Activated CD4-positive, alpha-beta T cell treated with anti-CD3 and anti-CD28 coated beads, Interleukin-2, Interleukin-6, amounts not matched to agents 100 ng/mL and 50 ng/mL, durations not matched to agents 16 hours and 8 hours (primary cell): Measurements from ENCODE around the gene IL3RA.
"Not testable (repeated sequence)": the region's sequence is repeated elsewhere in the genome, so short reads cannot be mapped to it uniquely, and the experiment has no call there.

Experiments
- DNase-seq: peaks from one replicate; pipeline ENCODE4 v3.0.0-alpha.2; 2020

Gene IL3RA

GRCh38 chrX:1336331-1336943 lies at the start of gene IL3RA:
Gene IL3RA (plus strand): TSS chrX:1336785. CDS start chrX:1341766, 4,981 bp downstream.
- peak; percentile 54 for DNase-seq

DNA sequence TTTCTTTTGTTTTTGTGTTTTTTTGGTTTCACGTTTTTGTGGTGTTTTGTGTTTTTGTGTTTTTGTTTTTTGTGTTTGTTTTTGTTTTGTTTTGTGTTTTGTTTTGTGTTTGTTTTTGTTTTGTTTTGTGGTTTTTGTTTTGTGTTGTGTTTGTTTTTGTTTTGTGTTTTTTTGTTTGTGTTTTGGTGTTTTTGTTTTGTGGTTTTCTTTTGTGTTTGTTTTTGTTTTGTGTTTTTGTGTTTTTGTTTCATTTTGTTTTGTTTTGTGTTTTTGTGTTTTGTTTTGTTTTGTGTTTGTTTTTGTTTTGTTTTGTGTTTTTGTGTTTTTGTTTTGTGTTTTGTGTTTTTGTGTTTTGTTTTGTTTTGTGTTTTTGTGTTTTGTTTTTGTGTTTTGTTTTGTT lies 47.0 kb upstream of the IL3RA start:
- no peak for DNase-seq

DNA sequence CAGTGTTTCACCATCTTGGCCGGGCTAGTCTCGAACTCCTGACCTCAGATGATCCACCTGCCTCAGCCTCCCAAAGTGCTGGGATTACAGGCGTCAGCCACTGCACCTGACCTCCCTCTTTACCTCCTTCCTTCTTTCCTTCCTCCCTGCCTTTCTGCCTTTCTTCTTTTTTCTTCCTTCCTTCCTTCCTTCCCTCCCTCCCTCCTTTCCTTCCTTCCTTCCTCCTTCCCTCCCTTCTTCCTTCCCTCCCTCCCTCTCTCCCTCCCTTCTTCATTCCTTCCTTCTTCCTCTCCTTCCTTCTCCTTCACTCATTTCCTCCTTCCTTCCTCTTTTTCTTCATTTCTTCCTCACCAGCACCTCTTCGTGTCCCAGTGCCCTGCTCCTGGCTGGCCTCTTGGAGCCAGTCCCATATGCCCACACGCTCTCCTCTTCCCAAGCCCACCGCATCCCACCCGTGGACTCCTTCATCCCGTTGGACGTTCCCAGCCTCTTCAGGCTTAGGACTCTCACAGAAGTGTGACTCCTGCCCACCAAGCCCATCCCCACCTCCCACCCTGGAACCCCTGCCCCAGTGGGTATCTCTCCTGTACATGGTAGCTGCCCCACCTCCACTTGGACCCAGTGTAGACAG lies 45.4 kb upstream of the IL3RA start:
- no peak for DNase-seq

DNA sequence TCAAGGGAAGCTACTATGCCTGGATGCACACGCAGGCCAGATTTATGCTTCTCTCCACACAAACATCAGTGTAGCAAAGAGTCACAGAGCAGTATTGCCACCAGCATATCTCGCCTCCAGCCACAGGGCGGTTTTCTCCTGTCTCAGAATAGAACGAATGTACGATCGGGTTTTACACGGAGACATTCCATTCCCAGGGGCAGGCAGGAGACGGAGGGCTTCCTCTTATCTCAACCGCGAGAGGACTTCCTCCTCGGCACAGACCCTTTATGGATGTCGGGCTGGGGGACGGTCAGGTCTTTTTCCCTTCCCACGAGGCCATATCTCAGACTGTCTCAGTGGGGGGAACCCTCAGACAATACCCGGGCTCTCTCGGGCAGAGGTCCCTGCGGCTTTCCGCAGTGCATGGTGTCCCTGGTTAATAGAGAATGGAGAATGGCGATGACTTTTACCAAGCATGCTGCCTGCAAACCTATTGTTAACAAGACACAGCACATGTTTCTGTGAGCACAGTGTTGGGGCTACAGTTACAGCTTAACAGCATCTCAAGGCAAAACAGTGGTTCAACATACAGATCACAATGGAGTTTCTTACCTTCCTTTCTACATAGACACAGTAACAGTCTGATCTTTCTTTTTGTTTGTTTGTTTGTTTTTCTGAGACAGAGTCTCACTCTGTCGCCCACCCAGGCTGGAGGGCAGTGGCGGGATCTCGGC lies 43.9 kb upstream of the IL3RA start:
- no peak for DNase-seq

GRCh38 chrX:1294301-1295067 lies 42.1 kb upstream of the IL3RA start:
- no peak for DNase-seq

DNA sequence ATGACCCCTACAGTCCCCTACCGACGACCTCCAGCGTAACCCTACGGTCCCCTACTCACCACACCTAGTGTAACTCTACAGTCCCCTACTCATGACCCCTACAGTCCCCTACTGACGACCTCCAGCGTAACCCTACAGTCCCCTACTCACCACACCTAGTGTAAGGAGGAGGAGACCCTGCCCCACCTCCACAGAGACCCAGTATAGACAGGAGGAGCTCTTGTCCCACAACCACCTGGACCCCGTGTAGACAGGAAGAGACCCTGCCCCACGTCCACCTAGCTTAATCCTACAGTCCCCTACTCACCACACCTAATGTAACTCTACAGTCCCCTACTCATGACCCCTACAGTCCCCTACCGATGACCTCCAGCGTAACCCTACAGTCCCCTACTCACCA lies 41.0 kb upstream of the IL3RA start:
- no peak for DNase-seq

DNA sequence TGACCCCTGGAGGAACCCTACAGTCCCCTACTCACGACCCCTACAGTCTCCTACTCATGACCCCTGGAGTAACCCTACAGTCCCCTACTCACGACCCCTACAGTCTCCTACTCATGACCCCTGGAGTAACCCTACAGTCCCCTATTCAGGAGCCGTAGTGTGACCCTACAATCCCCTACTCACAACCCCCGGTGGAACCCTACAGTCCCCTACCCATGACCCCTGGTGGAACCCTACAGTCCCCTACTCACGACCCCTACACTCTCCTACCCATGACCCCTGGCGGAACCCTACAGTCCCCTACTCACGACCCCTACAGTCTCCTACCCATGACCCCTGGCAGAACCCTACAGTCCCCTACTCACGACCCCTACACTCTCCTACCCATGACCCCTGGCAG lies 39.0 kb upstream of the IL3RA start:
- not testable (repeated sequence) for DNase-seq

DNA sequence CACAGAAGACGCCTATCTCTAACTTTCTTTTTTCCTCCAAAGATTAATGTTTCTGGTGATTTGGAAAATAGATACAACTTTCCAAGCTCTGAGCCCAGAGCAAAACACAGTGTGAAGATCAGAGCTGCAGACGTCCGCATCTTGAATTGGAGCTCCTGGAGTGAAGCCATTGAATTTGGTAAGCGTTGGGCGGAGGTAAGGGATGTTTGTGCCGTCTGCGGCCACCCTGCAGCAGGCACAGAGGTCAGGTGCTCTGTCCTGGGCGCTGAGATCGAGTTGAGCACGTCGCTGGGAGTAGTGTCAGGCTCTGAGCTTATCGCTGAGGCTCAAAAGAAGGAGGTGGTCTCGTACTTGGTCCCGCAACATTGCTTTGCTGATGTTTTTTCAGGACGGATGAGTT lies 36.1 kb upstream of the IL3RA start:
- DNase-seq, result no peak

DNA sequence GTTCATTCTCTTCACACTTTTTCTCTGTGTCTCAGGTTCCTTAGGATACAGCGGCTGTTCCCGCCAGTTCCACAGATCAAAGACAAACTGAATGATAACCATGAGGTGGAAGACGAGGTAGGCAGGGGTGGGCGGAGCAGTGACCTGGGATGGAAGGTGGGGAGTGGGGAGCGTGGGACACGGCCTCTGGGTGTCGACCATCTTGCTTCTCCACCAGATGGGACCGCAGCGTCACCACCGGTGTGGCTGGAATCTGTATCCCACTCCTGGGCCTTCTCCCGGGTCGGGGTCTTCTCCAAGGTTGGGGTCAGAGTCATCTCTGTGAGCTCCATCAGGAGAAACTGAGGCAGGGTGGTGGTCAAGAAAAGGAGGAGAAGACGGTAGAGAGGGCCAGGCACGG lies 31.2 kb upstream of the IL3RA start:
- DNase-seq, result no peak

- no peak for DNase-seq
Observed at GRCh38 chrX:1306909-1307625, 29.5 kb upstream of the IL3RA start.

GRCh38 chrX:1307626-1308340 lies 28.8 kb upstream of the IL3RA start:
- no peak for DNase-seq

DNA sequence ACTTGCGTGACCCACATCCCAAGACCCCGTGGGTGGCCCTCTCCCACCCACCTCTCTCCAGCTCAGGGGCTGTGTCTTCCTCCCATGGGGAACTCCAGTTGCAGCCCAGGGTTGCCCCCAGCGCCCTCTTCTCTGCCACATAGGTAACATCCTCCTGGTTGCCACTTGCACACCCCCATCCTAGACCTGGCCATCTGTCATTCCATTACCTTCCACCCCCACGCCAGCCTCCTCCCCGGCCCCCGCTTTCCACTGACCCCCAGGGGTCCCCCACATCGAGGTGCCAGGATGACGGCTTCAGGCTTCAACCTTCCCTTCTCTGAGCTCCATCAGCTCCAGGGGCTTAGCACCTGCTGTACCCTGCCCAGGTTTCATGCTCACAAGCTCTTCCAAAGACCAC lies 28.1 kb upstream of the IL3RA start:
- DNase-seq, result no peak

GRCh38 chrX:1308917-1309316 lies 27.7 kb upstream of the IL3RA start:
- not testable (repeated sequence) for DNase-seq

GRCh38 chrX:1313788-1314187 lies 22.8 kb upstream of the IL3RA start:
- no peak for DNase-seq

DNA sequence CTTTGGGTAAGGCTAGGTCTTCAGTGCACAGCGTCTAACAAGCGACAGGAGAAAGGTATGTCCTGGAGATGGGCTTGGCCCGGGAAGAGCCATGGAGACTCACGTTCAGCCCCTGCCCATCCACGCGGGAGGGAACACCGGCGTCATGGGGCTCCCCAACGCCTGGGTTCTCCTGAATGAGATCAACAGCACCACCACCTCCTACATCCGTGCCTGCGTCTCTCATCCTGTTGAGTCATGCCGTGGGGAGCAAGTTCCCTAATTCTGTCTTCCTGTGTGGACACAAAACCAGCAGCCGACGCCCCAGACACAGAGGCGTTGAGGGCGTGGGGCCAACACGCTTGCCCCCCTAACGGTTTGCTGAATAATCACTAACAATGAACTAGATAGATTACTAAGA lies 20.1 kb upstream of the IL3RA start:
- DNase-seq, result peak; percentile 44

- DNase-seq, result no peak
Observed at GRCh38 chrX:1321674-1322073, 14.9 kb upstream of the IL3RA start.

- peak; percentile 80 for DNase-seq
Observed at GRCh38 chrX:1322393-1322792, 14.2 kb upstream of the IL3RA start.

- peak; percentile 82 for DNase-seq
Observed at GRCh38 chrX:1323315-1323714, 13.3 kb upstream of the IL3RA start.

GRCh38 chrX:1325515-1326116 lies 11.0 kb upstream of the IL3RA start:
- no peak for DNase-seq

DNA sequence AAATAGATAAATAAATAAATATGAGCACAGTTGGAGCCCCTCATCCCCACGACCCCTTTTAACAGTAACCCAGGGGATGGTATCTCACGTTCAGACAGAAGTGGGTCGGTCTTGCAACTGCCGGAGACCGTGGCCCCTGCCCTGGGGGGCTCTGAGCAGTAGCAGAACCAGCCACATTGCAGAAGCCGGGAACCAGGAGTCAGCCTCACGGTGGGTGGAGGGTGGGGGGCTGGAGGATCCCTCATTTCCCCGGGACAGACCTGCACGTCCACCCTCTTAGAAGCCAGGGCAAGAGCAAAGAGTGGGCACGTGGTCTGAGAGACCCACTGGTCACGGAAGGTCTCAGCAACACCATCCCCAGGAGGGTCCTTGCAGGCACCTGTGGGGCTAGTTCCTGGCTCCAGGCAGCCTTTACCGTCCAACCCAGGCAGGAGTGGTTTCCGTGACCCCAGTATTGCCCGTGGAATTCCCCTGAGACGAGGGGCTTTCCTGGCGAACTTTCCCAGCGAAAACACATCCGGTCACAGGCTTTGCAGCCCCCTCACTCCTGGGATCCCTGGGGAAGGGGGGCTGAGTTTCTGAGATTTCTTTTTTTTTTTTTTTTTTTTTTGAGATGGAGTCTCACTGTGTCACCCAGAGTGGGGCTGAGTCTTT lies 8.8 kb upstream of the IL3RA start:
- DNase-seq, result no peak

- no peak for DNase-seq
Observed at GRCh38 chrX:1330605-1331004, 6.0 kb upstream of the IL3RA start.
